Measurements from ENCODE around the gene SLC25A26. TPM values are rescaled to one million over a fixed set of nuclear protein-coding genes. Genes with fewer than 3 reads are reported as not detected.
A peak's percentile ranks its signal among the peaks of the same experiment; 100 is the strongest.

SLC25A26 gene
- total and polyA plus RNA-seq, 2 of the 13 experiments (the other 11 are each of a cell fraction or from before 2014, with no cell fraction given), result 23.1 to 32.7 TPM

DNA sequence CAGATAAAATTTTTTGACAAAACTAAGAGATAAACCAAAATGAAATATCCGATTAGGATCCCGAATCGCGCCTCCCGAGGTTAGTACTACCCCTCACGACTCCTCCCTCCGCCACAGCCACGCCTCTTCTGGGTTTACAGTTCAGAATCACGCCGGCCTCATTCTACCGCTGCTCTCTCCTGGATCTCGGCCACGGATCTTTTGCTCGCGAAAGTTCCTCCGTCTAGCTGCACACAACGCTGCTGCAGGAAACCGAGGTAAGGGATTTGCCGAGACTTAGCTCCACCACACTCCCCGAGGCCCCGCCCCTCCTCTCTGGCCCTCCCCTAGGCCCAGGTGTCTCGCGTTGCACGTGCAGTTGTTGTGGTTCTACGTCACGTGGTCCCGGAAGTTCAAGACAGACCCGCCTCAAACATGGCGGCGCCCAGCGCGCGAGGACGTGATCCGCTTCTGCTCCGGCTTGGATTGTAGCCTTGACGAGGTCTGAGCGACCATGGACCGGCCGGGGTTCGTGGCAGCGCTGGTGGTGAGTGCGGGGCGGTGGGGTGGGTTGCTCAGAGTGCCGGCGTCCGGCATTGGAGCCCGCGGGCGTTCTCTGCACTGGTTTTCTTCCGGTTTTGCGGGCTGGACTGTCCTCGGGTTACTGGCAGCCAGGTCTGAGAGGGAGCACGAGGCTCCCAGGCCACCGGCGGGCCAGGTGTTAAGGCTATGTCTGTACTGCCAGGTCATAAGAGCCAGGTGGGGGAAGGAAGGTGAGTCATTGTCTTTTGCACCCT is at the start of gene SLC25A26 (continued):
- TF ChIP-seq, protein P1, sequence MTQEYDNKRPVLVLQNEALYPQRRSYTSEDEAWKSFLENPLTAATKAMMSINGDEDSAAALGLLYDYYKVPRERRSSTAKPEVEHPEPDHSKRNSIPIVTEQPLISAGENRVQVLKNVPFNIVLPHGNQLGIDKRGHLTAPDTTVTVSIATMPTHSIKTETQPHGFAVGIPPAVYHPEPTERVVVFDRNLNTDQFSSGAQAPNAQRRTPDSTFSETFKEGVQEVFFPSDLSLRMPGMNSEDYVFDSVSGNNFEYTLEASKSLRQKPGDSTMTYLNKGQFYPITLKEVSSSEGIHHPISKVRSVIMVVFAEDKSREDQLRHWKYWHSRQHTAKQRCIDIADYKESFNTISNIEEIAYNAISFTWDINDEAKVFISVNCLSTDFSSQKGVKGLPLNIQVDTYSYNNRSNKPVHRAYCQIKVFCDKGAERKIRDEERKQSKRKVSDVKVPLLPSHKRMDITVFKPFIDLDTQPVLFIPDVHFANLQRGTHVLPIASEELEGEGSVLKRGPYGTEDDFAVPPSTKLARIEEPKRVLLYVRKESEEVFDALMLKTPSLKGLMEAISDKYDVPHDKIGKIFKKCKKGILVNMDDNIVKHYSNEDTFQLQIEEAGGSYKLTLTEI (CRISPR knock-in tag; conservative IDR thresholded peaks at IDR 0.05), result no peak
- TF ChIP-seq, protein P2, sequence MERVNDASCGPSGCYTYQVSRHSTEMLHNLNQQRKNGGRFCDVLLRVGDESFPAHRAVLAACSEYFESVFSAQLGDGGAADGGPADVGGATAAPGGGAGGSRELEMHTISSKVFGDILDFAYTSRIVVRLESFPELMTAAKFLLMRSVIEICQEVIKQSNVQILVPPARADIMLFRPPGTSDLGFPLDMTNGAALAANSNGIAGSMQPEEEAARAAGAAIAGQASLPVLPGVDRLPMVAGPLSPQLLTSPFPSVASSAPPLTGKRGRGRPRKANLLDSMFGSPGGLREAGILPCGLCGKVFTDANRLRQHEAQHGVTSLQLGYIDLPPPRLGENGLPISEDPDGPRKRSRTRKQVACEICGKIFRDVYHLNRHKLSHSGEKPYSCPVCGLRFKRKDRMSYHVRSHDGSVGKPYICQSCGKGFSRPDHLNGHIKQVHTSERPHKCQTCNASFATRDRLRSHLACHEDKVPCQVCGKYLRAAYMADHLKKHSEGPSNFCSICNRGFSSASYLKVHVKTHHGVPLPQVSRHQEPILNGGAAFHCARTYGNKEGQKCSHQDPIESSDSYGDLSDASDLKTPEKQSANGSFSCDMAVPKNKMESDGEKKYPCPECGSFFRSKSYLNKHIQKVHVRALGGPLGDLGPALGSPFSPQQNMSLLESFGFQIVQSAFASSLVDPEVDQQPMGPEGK (CRISPR knock-in tag; IDR thresholded peaks at IDR 0.05), result no peak
- TF ChIP-seq HNRNPK (IDR thresholded peaks at IDR 0.05; ENCODE audit: low read depth, low read length, poor library complexity, severe bottlenecking) (no peak), SOX6 (IDR thresholded peaks at IDR 0.05) (no peak), SOX6 (CRISPR knock-in tag; IDR thresholded peaks at IDR 0.05) (peak; percentile 73), SALL1 (CRISPR knock-in tag; IDR thresholded peaks at IDR 0.05) (peak; percentile 74), PCBP1 (IDR thresholded peaks at IDR 0.05; ENCODE audit: borderline replicate concordance, low read depth, low read length) (0 out of 2 replicates have a peak, but pooled peaks have one; percentile 33), ZNF292 (CRISPR knock-in tag; IDR thresholded peaks at IDR 0.05; ENCODE audit: borderline replicate concordance, low read depth) (no peak), MIER3 (CRISPR knock-in tag; IDR thresholded peaks at IDR 0.05; ENCODE audit: borderline replicate concordance) (peak; percentile 82; the same call in 1 of the 2 replicates), SALL2 (CRISPR knock-in tag; IDR thresholded peaks at IDR 0.05) (peak; percentile 82), PPARG (CRISPR knock-in tag; conservative IDR thresholded peaks at IDR 0.05) (no peak), EEA1 (CRISPR knock-in tag; IDR thresholded peaks at IDR 0.05; ENCODE audit: borderline replicate concordance) (no peak), CENPX (CRISPR knock-in tag; IDR thresholded peaks at IDR 0.05) (no peak), IRX3 (CRISPR knock-in tag; IDR thresholded peaks at IDR 0.05; ENCODE audit: borderline replicate concordance, low read depth) (no peak), ZNF672 (CRISPR knock-in tag; IDR thresholded peaks at IDR 0.05) (no peak), HIVEP1 (CRISPR knock-in tag; IDR thresholded peaks at IDR 0.05) (peak; percentile 68; the same call in 1 of the 2 replicates), HMG20A (CRISPR knock-in tag; IDR thresholded peaks at IDR 0.05; ENCODE audit: borderline replicate concordance) (no peak)
- TF ChIP-seq, protein P3, sequence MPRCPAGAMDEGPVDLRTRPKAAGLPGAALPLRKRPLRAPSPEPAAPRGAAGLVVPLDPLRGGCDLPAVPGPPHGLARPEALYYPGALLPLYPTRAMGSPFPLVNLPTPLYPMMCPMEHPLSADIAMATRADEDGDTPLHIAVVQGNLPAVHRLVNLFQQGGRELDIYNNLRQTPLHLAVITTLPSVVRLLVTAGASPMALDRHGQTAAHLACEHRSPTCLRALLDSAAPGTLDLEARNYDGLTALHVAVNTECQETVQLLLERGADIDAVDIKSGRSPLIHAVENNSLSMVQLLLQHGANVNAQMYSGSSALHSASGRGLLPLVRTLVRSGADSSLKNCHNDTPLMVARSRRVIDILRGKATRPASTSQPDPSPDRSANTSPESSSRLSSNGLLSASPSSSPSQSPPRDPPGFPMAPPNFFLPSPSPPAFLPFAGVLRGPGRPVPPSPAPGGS (CRISPR knock-in tag; IDR thresholded peaks at IDR 0.05), result peak; percentile 69; the same call in 1 of the 2 replicates
- TF ChIP-seq, protein P4, sequence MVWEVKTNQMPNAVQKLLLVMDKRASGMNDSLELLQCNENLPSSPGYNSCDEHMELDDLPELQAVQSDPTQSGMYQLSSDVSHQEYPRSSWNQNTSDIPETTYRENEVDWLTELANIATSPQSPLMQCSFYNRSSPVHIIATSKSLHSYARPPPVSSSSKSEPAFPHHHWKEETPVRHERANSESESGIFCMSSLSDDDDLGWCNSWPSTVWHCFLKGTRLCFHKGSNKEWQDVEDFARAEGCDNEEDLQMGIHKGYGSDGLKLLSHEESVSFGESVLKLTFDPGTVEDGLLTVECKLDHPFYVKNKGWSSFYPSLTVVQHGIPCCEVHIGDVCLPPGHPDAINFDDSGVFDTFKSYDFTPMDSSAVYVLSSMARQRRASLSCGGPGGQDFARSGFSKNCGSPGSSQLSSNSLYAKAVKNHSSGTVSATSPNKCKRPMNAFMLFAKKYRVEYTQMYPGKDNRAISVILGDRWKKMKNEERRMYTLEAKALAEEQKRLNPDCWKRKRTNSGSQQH (CRISPR knock-in tag; IDR thresholded peaks at IDR 0.05; ENCODE audit: low read depth), result peak; percentile 84
- TF ChIP-seq, protein P5, sequence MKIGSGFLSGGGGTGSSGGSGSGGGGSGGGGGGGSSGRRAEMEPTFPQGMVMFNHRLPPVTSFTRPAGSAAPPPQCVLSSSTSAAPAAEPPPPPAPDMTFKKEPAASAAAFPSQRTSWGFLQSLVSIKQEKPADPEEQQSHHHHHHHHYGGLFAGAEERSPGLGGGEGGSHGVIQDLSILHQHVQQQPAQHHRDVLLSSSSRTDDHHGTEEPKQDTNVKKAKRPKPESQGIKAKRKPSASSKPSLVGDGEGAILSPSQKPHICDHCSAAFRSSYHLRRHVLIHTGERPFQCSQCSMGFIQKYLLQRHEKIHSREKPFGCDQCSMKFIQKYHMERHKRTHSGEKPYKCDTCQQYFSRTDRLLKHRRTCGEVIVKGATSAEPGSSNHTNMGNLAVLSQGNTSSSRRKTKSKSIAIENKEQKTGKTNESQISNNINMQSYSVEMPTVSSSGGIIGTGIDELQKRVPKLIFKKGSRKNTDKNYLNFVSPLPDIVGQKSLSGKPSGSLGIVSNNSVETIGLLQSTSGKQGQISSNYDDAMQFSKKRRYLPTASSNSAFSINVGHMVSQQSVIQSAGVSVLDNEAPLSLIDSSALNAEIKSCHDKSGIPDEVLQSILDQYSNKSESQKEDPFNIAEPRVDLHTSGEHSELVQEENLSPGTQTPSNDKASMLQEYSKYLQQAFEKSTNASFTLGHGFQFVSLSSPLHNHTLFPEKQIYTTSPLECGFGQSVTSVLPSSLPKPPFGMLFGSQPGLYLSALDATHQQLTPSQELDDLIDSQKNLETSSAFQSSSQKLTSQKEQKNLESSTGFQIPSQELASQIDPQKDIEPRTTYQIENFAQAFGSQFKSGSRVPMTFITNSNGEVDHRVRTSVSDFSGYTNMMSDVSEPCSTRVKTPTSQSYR (CRISPR knock-in tag; IDR thresholded peaks at IDR 0.05; ENCODE audit: borderline replicate concordance), result no peak
